Keratinocyte (primary cell): ENCODE measurements around the gene TARS1.

Experiments
- CTCF ChIP-seq, 3 experiments: IDR thresholded peaks in 1 of 3; conservative IDR thresholded peaks in 1 of 3; optimal IDR thresholded peaks in 1 of 3; 2 replicates in 2 of 3; 3 replicates in 1 of 3; pipeline versions ENCODE3 to v1.5.1; 2011; ENCODE audit warnings: low read length in 3 of 3, mild to moderate bottlenecking in 3 of 3, moderate library complexity in 2 of 3, control low read depth in 1 of 3, inconsistent platforms in 1 of 3; ENCODE audit not compliant: insufficient read depth in 2 of 3; ENCODE audit errors: extremely low read depth in 1 of 3
- EZH2 ChIP-seq: IDR thresholded peaks from one replicate; pipeline ENCODE4 v1.6.1; 2012; ENCODE audit warnings: inconsistent platforms, mild to moderate bottlenecking, low read length, moderate library complexity

- TF ChIP-seq CTCF (optimal IDR thresholded peaks at IDR 0.05 in 1 of 3, IDR thresholded peaks at IDR 0.05 in 1 of 3, conservative IDR thresholded peaks at IDR 0.05 in 1 of 3; ENCODE audit: extremely low read depth in 1 of 3, insufficient read depth in 2 of 3, low read length in 3 of 3) (no peak), EZH2 (no peak)
These were observed 744 bp downstream of the TARS1 start for GRCh38 chr5:33441241-33442177.
